ENCODE measurements around the gene ARRDC2.
"Not testable (repeated sequence)": the region's sequence is repeated elsewhere in the genome, so short reads cannot be mapped to it uniquely, and the experiment has no call there.

ARRDC2 gene

GRCh38 chr19:17989425-17990094 is 18.4 kb upstream of the ARRDC2 start:
- DNase-seq (ENCODE audit: low spot score), result no peak

- no peak for DNase-seq (ENCODE audit: low spot score)
Observed at GRCh38 chr19:17993076-17993813, 14.7 kb upstream of the ARRDC2 start.

- DNase-seq (ENCODE audit: low spot score), result peak; percentile 95
Observed at GRCh38 chr19:17996826-17997316, 11.1 kb upstream of the ARRDC2 start.

GRCh38 chr19:17997969-17998826 is 9.8 kb upstream of the ARRDC2 start:
- DNase-seq (ENCODE audit: low spot score), result peak; percentile 68

- DNase-seq (ENCODE audit: low spot score), result no peak
Observed at GRCh38 chr19:17998827-17999150, 9.2 kb upstream of the ARRDC2 start.

GRCh38 chr19:17999684-18000479 is 8.1 kb upstream of the ARRDC2 start:
- no peak for DNase-seq (ENCODE audit: low spot score)

- no peak for DNase-seq (ENCODE audit: low spot score)
Observed at GRCh38 chr19:18000480-18000914, 7.5 kb upstream of the ARRDC2 start.

GRCh38 chr19:18000915-18001776 is 6.8 kb upstream of the ARRDC2 start:
- peak; percentile 97 for DNase-seq (ENCODE audit: low spot score)

GRCh38 chr19:18001777-18002345 is 6.1 kb upstream of the ARRDC2 start:
- peak; percentile 3 for DNase-seq (ENCODE audit: low spot score)

- no peak for DNase-seq (ENCODE audit: low spot score)
Observed at GRCh38 chr19:18002347-18002850, 5.6 kb upstream of the ARRDC2 start.

GRCh38 chr19:18005750-18006149 is 2.2 kb upstream of the ARRDC2 start:
- DNase-seq (ENCODE audit: low spot score), result not testable (repeated sequence)

- peak; percentile 86 for DNase-seq (ENCODE audit: low spot score)
Observed at GRCh38 chr19:18007044-18007916, 690 bp upstream of the ARRDC2 start.

- DNase-seq (ENCODE audit: low spot score), result no peak
Observed at GRCh38 chr19:18008814-18009213, 844 bp downstream of the ARRDC2 start.

- DNase-seq (ENCODE audit: low spot score), result no peak
Observed at GRCh38 chr19:18009412-18010066, 1.6 kb downstream of the ARRDC2 start.

GRCh38 chr19:18010149-18010548 is 2.2 kb downstream of the ARRDC2 start:
- no peak for DNase-seq (ENCODE audit: low spot score)

- DNase-seq (ENCODE audit: low spot score), result no peak
Observed at GRCh38 chr19:18013210-18014111, 5.5 kb downstream of the ARRDC2 start.

- no peak for DNase-seq (ENCODE audit: low spot score)
Observed at GRCh38 chr19:18014197-18014596, 6.2 kb downstream of the ARRDC2 start.

Measured in AG20443 (cell line).